HG03135 (cell line): Measurements from ENCODE around the gene AUTS2.
"Not testable (repeated sequence)": the region's sequence is repeated elsewhere in the genome, so short reads cannot be mapped to it uniquely, and the experiment has no call there.

Experiments used
- ATAC-seq: cut with Tn5 transposase; IDR thresholded peaks from one replicate; pipeline ENCODE4 v1.9.1; 2021; ENCODE audit warnings: mild to moderate bottlenecking, moderate library complexity; ENCODE audit not compliant: unreplicated experiment

AUTS2 gene

GRCh38 chr7:70263471-70264255 lies 665.4 kb downstream of the AUTS2 start:
- ATAC-seq = no peak

GRCh38 chr7:70266186-70266585 lies 667.9 kb downstream of the AUTS2 start:
- ATAC-seq = no peak

GRCh38 chr7:70267381-70268120 lies 669.3 kb downstream of the AUTS2 start:
- no peak for ATAC-seq

- ATAC-seq = no peak
Observed at GRCh38 chr7:70268179-70268578, 669.9 kb downstream of the AUTS2 start.

GRCh38 chr7:70270149-70270548 lies 671.9 kb downstream of the AUTS2 start:
- no peak for ATAC-seq

GRCh38 chr7:70271617-70272081 lies 673.4 kb downstream of the AUTS2 start:
- no peak for ATAC-seq

GRCh38 chr7:70275570-70275969 lies 677.3 kb downstream of the AUTS2 start:
- ATAC-seq = not testable (repeated sequence)

GRCh38 chr7:70285187-70285586 lies 686.9 kb downstream of the AUTS2 start:
- ATAC-seq = no peak

GRCh38 chr7:70285854-70286253 lies 687.6 kb downstream of the AUTS2 start:
- no peak for ATAC-seq

GRCh38 chr7:70288781-70289456 lies 690.6 kb downstream of the AUTS2 start:
- no peak for ATAC-seq

GRCh38 chr7:70292716-70293115 lies 694.4 kb downstream of the AUTS2 start:
- no peak for ATAC-seq

GRCh38 chr7:70294211-70294911 lies 696.1 kb downstream of the AUTS2 start:
- ATAC-seq = no peak

GRCh38 chr7:70298780-70299471 lies 700.7 kb downstream of the AUTS2 start:
- ATAC-seq = no peak

- no peak for ATAC-seq
Observed at GRCh38 chr7:70299472-70299807, 701.2 kb downstream of the AUTS2 start.

GRCh38 chr7:70301673-70302185 lies 703.5 kb downstream of the AUTS2 start:
- no peak for ATAC-seq

GRCh38 chr7:70303309-70303708 lies 705.0 kb downstream of the AUTS2 start:
- ATAC-seq = no peak

- ATAC-seq = no peak
Observed at GRCh38 chr7:70303780-70304179, 705.5 kb downstream of the AUTS2 start.

- ATAC-seq = no peak
Observed at GRCh38 chr7:70306173-70306572, 707.9 kb downstream of the AUTS2 start.

GRCh38 chr7:70307544-70308106 lies 709.4 kb downstream of the AUTS2 start:
- ATAC-seq = no peak

GRCh38 chr7:70312336-70312735 lies 714.1 kb downstream of the AUTS2 start:
- no peak for ATAC-seq
